Endometrial microvascular endothelial cells (primary cell): ENCODE data around the gene DISC1. TPM values are rescaled to one million over a fixed set of nuclear protein-coding genes. Genes with fewer than 3 reads are reported as not detected.
"Not testable (repeated sequence)": the region's sequence is repeated elsewhere in the genome, so short reads cannot be mapped to it uniquely, and the experiment has no call there.

Experiments used
- in situ Hi-C: cut with HindIII; loops from 2 replicates; pipeline ENCODE4 v1.10.0; 2017; ENCODE audit warnings: low sequenced_read_pairs, low pct_unique_long_range_greater_than_20kb; ENCODE audit errors: inconsistent ontology term
- total RNA-seq: library from RNA; depleted of rRNA; stranded (reverse); fragments of >200 nt; gene quantifications from one replicate; pipeline ENCODE4 v1.2.3, GENCODE V29; 2015; ENCODE audit errors: inconsistent ontology term

DISC1 gene
- total RNA-seq, 1 donor from 2014 or later = 6.4 TPM

GRCh38 chr1:231949277-231950091 is 322.9 kb downstream of the DISC1 start:
- in situ Hi-C loops = no loop called here

- in situ Hi-C loops = no loop called here
These were observed 323.9 kb downstream of the DISC1 start for GRCh38 chr1:231950331-231951128.

GRCh38 chr1:231951374-231951773 is 324.8 kb downstream of the DISC1 start:
- in situ Hi-C loops = no loop called here

- in situ Hi-C loops = no loop called here
These were observed 325.6 kb downstream of the DISC1 start for GRCh38 chr1:231952154-231952553.

GRCh38 chr1:231953660-231954059 is 327.1 kb downstream of the DISC1 start:
- in situ Hi-C loops = no loop called here

- in situ Hi-C loops = no loop called here
These were observed 328.2 kb downstream of the DISC1 start for GRCh38 chr1:231954751-231955150.

- in situ Hi-C loops = no loop called here
These were observed 330.8 kb downstream of the DISC1 start for GRCh38 chr1:231957359-231957758.

- in situ Hi-C loops = no loop called here
These were observed 331.9 kb downstream of the DISC1 start for GRCh38 chr1:231958448-231958847.

DNA sequence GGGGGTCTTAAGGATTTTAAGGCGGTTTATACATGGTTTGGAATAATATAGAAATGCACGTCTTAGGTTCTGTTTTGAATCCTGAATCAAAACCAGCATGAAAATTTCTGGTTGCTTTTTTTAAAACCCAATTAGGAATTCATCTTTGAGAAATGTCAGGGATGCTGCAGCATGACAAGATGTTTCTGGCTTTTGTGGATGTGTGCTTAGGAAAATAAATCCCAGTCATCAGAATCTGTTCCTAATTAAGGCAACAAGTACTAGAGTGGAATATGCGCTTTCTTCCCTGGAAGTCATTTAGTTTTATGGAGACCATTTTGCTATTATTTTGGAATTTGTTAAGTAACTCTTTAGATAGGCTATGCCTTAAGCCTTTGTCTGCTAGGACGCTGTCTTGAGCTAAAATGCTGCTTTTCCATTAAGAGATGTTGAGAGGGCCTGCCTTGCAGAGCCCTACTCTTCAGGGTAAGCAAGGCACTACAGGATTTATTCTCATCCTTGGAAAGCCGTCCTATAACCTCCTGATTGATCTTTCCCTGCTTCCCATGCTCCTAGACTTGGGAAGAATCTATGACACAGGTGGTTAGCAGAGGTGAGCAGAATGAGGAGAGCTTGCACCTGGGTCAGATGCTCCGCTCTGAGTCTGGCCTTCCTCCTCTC is 332.8 kb downstream of the DISC1 start:
- in situ Hi-C loops = no loop called here

DNA sequence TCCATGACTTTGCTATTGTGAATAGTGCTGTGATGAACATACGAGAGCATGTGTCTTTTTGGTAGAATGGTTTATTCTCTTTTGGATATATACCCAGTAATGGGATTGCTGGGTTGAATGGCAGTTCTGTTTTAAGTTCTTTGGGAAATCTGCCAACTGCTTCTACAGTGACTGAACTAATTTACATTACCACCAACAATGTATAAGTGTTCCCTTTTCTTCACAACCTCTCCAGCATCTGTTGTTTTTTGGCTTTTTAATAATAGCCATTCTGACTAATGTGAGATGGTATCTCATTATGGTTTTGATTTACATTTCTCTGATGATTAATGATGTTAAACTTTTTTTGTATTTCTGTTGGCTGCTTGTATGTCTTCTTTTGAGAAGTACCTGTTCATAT is 335.2 kb downstream of the DISC1 start:
- in situ Hi-C loops = not testable (repeated sequence)

DNA sequence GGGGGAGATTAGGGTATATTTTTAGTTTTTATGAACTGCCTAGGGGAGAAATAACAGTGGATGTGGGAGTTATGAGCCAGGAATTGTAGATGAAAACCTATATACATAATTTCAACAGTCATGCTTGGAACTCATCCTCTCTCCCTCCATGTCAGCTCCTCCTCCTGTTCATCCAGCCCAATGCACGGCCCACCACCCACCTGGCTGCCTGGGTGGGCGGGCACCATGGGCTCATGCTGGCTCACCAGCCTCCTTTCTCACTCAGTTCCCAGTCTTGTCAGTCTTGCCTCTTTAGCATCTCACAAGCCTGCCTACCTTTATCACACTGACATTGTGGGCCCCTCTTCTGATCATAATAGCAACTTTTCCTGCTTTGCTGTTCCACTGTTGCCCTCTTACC is 336.0 kb downstream of the DISC1 start:
- in situ Hi-C loops = no loop called here

DNA sequence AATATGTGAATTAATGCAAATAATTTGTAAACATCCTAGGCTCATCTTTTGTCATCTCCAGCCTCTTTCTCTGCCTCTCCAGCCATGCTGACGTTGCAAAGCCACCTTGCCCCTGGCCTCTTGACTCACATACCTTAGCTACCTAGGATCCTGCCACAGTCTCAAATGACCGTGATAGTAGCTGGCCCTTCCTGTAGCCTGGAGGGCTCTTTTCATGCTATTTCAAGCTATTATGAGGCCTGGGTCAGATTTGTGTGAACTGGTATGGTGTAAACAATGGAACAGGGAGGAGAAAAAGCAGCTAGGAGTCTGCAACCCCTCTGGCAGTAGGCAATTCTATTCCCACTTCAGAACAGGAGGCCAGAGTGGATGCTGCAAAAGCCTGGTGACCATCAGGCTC is 337.7 kb downstream of the DISC1 start:
- in situ Hi-C loops = no loop called here

DNA sequence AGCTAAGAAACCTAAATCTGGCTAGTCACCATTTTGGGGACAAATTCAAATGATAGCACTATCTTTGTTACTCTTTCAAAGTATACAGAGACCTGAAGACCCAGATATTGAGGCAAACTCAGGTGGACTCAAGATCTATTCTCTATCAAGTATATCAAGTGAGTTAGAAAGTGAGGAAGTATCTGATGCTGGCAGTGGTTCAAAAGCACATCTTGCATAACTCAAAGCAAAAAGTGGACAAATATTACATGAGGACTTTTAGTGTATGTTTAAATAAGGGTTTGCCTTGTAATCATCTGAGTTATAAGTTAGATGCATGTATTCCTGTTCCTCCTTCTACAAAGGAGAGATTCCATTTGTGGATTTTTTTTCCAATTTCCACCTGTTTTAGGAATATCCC is 338.4 kb downstream of the DISC1 start:
- in situ Hi-C loops = no loop called here

DNA sequence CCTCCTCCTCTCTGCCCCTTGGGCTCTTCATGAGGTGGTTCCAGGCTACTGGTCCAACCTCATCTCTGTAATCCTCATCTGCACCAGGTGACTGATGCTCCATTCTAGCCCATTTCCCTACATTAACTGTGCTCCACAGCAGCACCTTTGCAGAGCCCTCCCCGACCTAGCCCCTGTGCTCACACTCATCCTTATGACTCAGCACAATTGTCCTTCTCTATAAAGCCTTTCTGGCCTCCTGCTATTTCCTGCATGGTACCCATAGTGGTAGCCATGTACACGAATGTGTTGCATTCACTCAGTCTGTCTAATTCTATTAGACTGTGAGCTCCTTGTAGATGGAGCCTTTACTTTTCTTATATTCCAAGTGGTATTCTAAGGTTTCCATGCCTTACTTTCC is 339.0 kb downstream of the DISC1 start:
- in situ Hi-C loops = no loop called here

DNA sequence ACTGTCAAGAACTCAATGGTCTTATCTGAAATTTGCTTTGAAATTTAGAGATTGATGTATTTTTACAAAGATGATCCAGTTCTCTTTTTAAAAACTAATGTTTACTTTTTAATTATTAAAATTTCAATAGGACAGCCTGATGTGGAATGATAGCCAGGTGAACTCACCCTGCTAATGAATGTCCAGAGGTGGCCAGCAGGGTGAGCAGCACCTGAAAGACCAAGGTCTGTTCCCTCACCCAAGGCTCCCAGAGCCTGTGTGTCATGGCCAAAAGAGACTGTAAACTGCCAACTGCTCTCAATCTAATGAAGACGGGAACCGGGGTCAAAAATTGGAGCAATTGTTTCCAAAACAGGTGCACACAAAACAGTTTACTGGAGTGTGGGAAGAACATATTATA is 340.4 kb downstream of the DISC1 start:
- in situ Hi-C loops = no loop called here

- in situ Hi-C loops = no loop called here
These were observed 342.5 kb downstream of the DISC1 start for GRCh38 chr1:231969076-231969475.

- in situ Hi-C loops = not testable (repeated sequence)
These were observed 343.2 kb downstream of the DISC1 start for GRCh38 chr1:231969761-231970160.

DNA sequence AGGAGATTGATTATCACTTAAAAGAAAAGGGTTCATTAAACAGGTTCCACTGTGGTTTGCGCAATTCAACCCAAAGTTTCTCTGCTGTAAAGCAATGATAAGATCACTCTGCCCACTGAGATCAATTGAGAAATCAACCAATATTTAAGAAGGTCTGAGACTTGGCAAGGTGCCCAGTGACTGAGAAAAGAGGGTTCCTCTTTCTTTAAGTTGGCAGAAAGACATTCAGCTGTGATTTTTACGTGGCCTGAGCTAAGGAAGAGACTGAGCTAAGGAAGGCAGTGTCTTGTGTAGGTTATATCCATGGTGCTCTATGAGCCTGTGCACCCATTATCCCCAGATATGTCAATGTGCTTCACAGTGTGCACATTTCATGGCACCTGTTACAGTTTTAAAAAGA is 344.1 kb downstream of the DISC1 start:
- in situ Hi-C loops = no loop called here

- in situ Hi-C loops = no loop called here
These were observed 345.0 kb downstream of the DISC1 start for GRCh38 chr1:231971397-231972110.
